ENCODE measurements around the gene C5orf63.

The C5orf63 gene

DNA sequence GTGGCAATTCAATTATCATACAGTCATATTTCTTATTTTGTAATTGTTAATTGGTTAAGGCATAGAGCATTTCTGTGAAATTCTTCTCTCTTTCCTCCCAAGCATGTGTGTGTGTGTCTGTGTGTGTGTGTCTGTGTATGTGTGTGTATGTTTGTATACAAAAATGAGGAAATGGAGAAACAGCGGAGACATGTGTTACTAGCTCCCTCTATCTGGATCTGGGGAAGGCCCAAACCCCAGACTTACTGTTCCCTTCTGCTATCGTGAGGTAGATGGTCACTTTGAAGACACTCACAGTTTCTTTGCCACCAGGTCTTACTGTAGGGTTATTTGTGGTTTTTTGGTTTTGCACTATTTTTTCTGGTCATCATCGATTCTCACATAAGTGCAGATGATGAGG, 11.4 kb upstream of the C5orf63 start:
- WGBS = 100% methylated on average over 2 of the region's 3 CpGs
- Histone ChIP-seq H3K18ac (ENCODE audit: low read depth in 1 of 2, low read length in 2 of 2) (no peak overlapping the region), H2BK120ac (ENCODE audit: low read depth, low read length) (no peak overlapping the region), H3K9me3 (ENCODE audit: control insufficient read depth, low read length) (no peaks in the 10 kb centered on the region), H3K27me3 (ENCODE audit: control insufficient read depth in 1 of 2, insufficient read depth in 1 of 2, low read length in 2 of 2) (no peaks in the 10 kb centered on the region), H3K23ac (ENCODE audit: low read length in 2 of 2) (no peak overlapping the region), H4K91ac (ENCODE audit: low read length) (no peak overlapping the region), H3K27ac (ENCODE audit: low read length, poor library complexity, severe bottlenecking) (no peak overlapping the region), H3K4ac (ENCODE audit: low read depth in 1 of 2, low read length in 2 of 2) (no peak overlapping the region), H4K8ac (ENCODE audit: low read length) (no peak overlapping the region), H2BK12ac (ENCODE audit: low read length in 2 of 2) (no peak overlapping the region), H3K4me2 (ENCODE audit: low read length, poor library complexity, severe bottlenecking) (no peak overlapping the region), H3K36me3 (ENCODE audit: control insufficient read depth in 1 of 2, insufficient read depth in 2 of 2, low read depth in 1 of 2, low read length in 2 of 2) (no peaks in the 10 kb centered on the region), H2BK15ac (ENCODE audit: low read depth, poor library complexity, severe bottlenecking) (no peak overlapping the region), H2BK5ac (ENCODE audit: low read depth, low read length, poor library complexity, severe bottlenecking) (no peak overlapping the region), H2AK5ac (ENCODE audit: low read length, severe bottlenecking) (no peak overlapping the region), H3K14ac (ENCODE audit: low read length in 2 of 2) (no peak overlapping the region), H3K79me1 (replicated peaks; ENCODE audit: low read length, poor library complexity, severe bottlenecking) (no peaks in the 10 kb centered on the region), H3K4me3 (ENCODE audit: insufficient read depth in 1 of 2, low read depth in 1 of 2, low read length in 2 of 2) (no peak overlapping the region), H2AFZ (ENCODE audit: low read depth, low read length) (no peak overlapping the region), H3K4me1 (ENCODE audit: control insufficient read depth, insufficient read depth, low read depth, low read length) (no peaks in the 10 kb centered on the region), H3K9ac (ENCODE audit: low read length) (no peak overlapping the region)
- no peak for DNase-seq

- Histone ChIP-seq H3K9ac (ENCODE audit: low read length) (no peak overlapping the region), H4K91ac (ENCODE audit: low read length) (no peak overlapping the region), H3K27me3 (ENCODE audit: control insufficient read depth in 1 of 2, insufficient read depth in 1 of 2, low read length in 2 of 2) (no peaks in the 10 kb centered on the region), H4K8ac (ENCODE audit: low read length) (no peak overlapping the region), H3K4ac (ENCODE audit: low read depth in 1 of 2, low read length in 2 of 2) (no peak overlapping the region), H2AFZ (ENCODE audit: low read depth, low read length) (no peak overlapping the region), H3K4me2 (ENCODE audit: low read length, poor library complexity, severe bottlenecking) (no peak overlapping the region), H3K14ac (ENCODE audit: low read length in 2 of 2) (no peak overlapping the region), H3K79me1 (replicated peaks; ENCODE audit: low read length, poor library complexity, severe bottlenecking) (no peaks in the 10 kb centered on the region), H2BK12ac (ENCODE audit: low read length in 2 of 2) (no peak overlapping the region), H3K9me3 (ENCODE audit: control insufficient read depth, low read length) (no peaks in the 10 kb centered on the region), H2AK5ac (ENCODE audit: low read length, severe bottlenecking) (no peak overlapping the region), H3K36me3 (ENCODE audit: control insufficient read depth in 1 of 2, insufficient read depth in 2 of 2, low read depth in 1 of 2, low read length in 2 of 2) (no peaks in the 10 kb centered on the region), H3K4me1 (ENCODE audit: control insufficient read depth, insufficient read depth, low read depth, low read length) (no peaks in the 10 kb centered on the region), H3K23ac (ENCODE audit: low read length in 2 of 2) (no peak overlapping the region), H2BK15ac (ENCODE audit: low read depth, poor library complexity, severe bottlenecking) (no peak overlapping the region), H2BK5ac (ENCODE audit: low read depth, low read length, poor library complexity, severe bottlenecking) (no peak overlapping the region), H3K18ac (ENCODE audit: low read depth in 1 of 2, low read length in 2 of 2) (no peak overlapping the region), H2BK120ac (ENCODE audit: low read depth, low read length) (no peak overlapping the region), H3K4me3 (ENCODE audit: insufficient read depth in 1 of 2, low read depth in 1 of 2, low read length in 2 of 2) (no peak overlapping the region), H3K27ac (ENCODE audit: low read length, poor library complexity, severe bottlenecking) (no peak overlapping the region)
- DNase-seq = peak; percentile 9
- 95% methylated on average over 2 of the region's 2 CpGs for WGBS
Measured at GRCh38 chr5:127083711-127084110, 10.4 kb upstream of the C5orf63 start.

GRCh38 chr5:127079994-127080491, 6.7 kb upstream of the C5orf63 start:
- peak; percentile 9 for DNase-seq
- Histone ChIP-seq H3K27me3 (ENCODE audit: control insufficient read depth in 1 of 2, insufficient read depth in 1 of 2, low read length in 2 of 2) (no peaks in the 10 kb centered on the region), H3K9me3 (ENCODE audit: control insufficient read depth, low read length) (no peaks in the 10 kb centered on the region)

DNA sequence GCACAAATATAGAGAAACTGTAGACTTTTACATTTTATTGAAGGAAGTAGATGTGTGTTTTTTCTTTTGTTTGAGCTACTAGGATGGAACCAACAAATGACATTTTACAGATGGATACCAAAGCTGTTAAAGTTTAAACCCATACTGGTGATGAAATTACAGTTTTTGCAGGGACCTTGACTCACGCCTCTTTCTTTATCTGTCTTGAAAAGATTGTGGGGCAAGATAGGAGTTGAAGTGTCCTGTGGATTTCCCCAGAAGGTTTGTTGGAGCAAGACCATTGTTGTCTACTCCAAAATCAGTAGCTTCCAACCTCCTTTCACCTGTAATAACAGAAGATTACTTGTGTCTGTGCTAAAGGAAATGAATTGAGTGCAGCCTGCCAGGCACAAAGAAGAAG, 4.1 kb upstream of the C5orf63 start:
- Histone ChIP-seq H3K23ac (ENCODE audit: low read length in 2 of 2) (no peak overlapping the region), H2AK5ac (ENCODE audit: low read length, severe bottlenecking) (no peak overlapping the region), H2BK12ac (ENCODE audit: low read length in 2 of 2) (no peak overlapping the region), H4K91ac (ENCODE audit: low read length) (no peak overlapping the region), H3K27ac (ENCODE audit: low read length, poor library complexity, severe bottlenecking) (peak overlapping the region; percentile 21), H3K9ac (ENCODE audit: low read length) (no peak overlapping the region), H2BK5ac (ENCODE audit: low read depth, low read length, poor library complexity, severe bottlenecking) (no peak overlapping the region), H3K4ac (ENCODE audit: low read depth in 1 of 2, low read length in 2 of 2) (peak overlapping the region in 1 of 2 experiments; percentile 26), H3K18ac (ENCODE audit: low read depth in 1 of 2, low read length in 2 of 2) (no peak overlapping the region), H2AFZ (ENCODE audit: low read depth, low read length) (no peak overlapping the region), H3K36me3 (ENCODE audit: control insufficient read depth in 1 of 2, insufficient read depth in 2 of 2, low read depth in 1 of 2, low read length in 2 of 2) (no peaks in the 10 kb centered on the region), H3K14ac (ENCODE audit: low read length in 2 of 2) (no peak overlapping the region), H4K8ac (ENCODE audit: low read length) (no peak overlapping the region), H3K4me1 (ENCODE audit: control insufficient read depth, insufficient read depth, low read depth, low read length) (peaks cover 1% of the 10 kb centered on the region), H2BK15ac (ENCODE audit: low read depth, poor library complexity, severe bottlenecking) (no peak overlapping the region), H2BK120ac (ENCODE audit: low read depth, low read length) (no peak overlapping the region), H3K79me1 (replicated peaks; ENCODE audit: low read length, poor library complexity, severe bottlenecking) (no peaks in the 10 kb centered on the region), H3K27me3 (ENCODE audit: control insufficient read depth in 1 of 2, insufficient read depth in 1 of 2, low read length in 2 of 2) (no peaks in the 10 kb centered on the region), H3K4me2 (ENCODE audit: low read length, poor library complexity, severe bottlenecking) (no peak overlapping the region), H3K4me3 (ENCODE audit: insufficient read depth in 1 of 2, low read depth in 1 of 2, low read length in 2 of 2) (no peak overlapping the region), H3K9me3 (ENCODE audit: control insufficient read depth, low read length) (no peaks in the 10 kb centered on the region)
- no CpG with 5 or more reads among the region's 1 CpG for whole genome bisulfite sequencing
- peak; percentile 27 for DNase-seq

More at GRCh38 chr5:127079994-127080491, 6.7 kb upstream of the C5orf63 start:
- Histone ChIP-seq H3K14ac (ENCODE audit: low read length in 2 of 2) (no peak overlapping the region), H2BK5ac (ENCODE audit: low read depth, low read length, poor library complexity, severe bottlenecking) (no peak overlapping the region), H4K8ac (ENCODE audit: low read length) (no peak overlapping the region), H3K4me2 (ENCODE audit: low read length, poor library complexity, severe bottlenecking) (no peak overlapping the region), H3K4me3 (ENCODE audit: insufficient read depth in 1 of 2, low read depth in 1 of 2, low read length in 2 of 2) (no peak overlapping the region), H2BK120ac (ENCODE audit: low read depth, low read length) (no peak overlapping the region), H3K9ac (ENCODE audit: low read length) (no peak overlapping the region), H3K18ac (ENCODE audit: low read depth in 1 of 2, low read length in 2 of 2) (no peak overlapping the region), H2BK15ac (ENCODE audit: low read depth, poor library complexity, severe bottlenecking) (no peak overlapping the region), H2BK12ac (ENCODE audit: low read length in 2 of 2) (no peak overlapping the region), H3K79me1 (replicated peaks; ENCODE audit: low read length, poor library complexity, severe bottlenecking) (no peaks in the 10 kb centered on the region), H3K36me3 (ENCODE audit: control insufficient read depth in 1 of 2, insufficient read depth in 2 of 2, low read depth in 1 of 2, low read length in 2 of 2) (no peaks in the 10 kb centered on the region), H2AFZ (ENCODE audit: low read depth, low read length) (no peak overlapping the region), H3K4ac (ENCODE audit: low read depth in 1 of 2, low read length in 2 of 2) (no peak overlapping the region), H4K91ac (ENCODE audit: low read length) (no peak overlapping the region), H3K4me1 (ENCODE audit: control insufficient read depth, insufficient read depth, low read depth, low read length) (peaks cover 1% of the 10 kb centered on the region), H2AK5ac (ENCODE audit: low read length, severe bottlenecking) (no peak overlapping the region), H3K27ac (ENCODE audit: low read length, poor library complexity, severe bottlenecking) (no peak overlapping the region), H3K23ac (ENCODE audit: low read length in 2 of 2) (no peak overlapping the region)
- WGBS = 28% methylated on average over 5 of the region's 9 CpGs
